Effector memory CD4-positive, alpha-beta T cell (primary cell): Measurements from ENCODE around the gene PGC.

ENCODE experiments used
- DNase-seq, 3 donors: peaks; one replicate each; pipeline ENCODE4 v3.0.0-alpha.2; 2020
- H3K27ac ChIP-seq: 2 replicates; pipeline ENCODE4 v1.7.0; 2013; ENCODE audit warnings: mild to moderate bottlenecking, low read length, moderate library complexity; ENCODE audit not compliant: insufficient read depth, poor library complexity, severe bottlenecking
- H3K27me3 ChIP-seq: replicated peaks from 2 replicates; pipeline ENCODE4 v1.7.0; 2013; ENCODE audit warnings: mild to moderate bottlenecking, low read length; ENCODE audit not compliant: insufficient read depth, control insufficient read depth, poor library complexity, severe bottlenecking
- H3K36me3 ChIP-seq: 2 replicates; pipeline ENCODE4 v1.7.0; 2013; ENCODE audit warnings: mild to moderate bottlenecking, low read length, moderate library complexity; ENCODE audit not compliant: control insufficient read depth, insufficient read depth
- H3K4me1 ChIP-seq: 2 replicates; pipeline ENCODE4 v1.7.0; 2013; ENCODE audit warnings: low read length, mild to moderate bottlenecking; ENCODE audit not compliant: control insufficient read depth, insufficient read depth, poor library complexity, severe bottlenecking
- H3K4me3 ChIP-seq: 2 replicates; pipeline ENCODE4 v1.7.0; 2013; ENCODE audit warnings: low read length, low read depth, mild to moderate bottlenecking; ENCODE audit not compliant: insufficient read depth, poor library complexity, severe bottlenecking
- H3K9me3 ChIP-seq: 2 replicates; pipeline ENCODE4 v1.7.0; 2013; ENCODE audit warnings: mild to moderate bottlenecking, low read length, moderate library complexity; ENCODE audit not compliant: control insufficient read depth

Gene PGC

DNA sequence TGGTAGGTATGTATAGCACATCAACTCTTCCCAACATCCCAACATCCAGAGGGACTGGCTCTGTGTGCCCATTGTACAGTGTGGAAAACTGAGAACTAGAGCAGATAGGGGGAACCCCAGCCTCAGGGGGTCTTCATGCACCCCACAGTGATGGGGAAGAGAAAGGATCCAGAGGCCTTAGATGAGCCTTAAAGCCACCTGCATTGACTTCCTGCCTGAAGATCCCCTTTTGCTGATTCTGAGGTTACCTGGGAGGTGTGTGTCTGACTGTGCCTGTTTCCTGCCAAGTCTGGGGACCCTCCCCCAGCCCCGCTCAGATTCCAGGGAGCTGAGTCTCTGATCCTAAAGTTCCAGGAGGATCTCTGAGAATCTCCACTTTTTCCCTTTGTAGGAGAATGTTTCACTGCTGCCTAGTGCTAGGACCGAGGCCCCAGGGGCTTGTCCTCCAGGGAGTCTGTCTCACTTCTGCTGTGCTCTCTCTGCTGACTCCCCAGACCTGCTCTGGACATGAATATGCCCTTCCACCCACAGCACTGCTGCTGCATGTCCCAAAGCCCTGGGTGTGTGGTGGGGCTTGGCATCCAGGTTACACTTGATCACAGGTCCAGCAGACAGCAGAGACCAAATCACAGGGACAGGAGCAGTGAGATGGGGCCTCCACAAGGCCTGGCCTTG lies 12.8 kb upstream of the PGC start:
- no peak overlapping the region for H3K4me3 ChIP-seq
- H3K36me3 ChIP-seq = no peaks in the 10 kb centered on the region
- no peaks in the 10 kb centered on the region for H3K27me3 ChIP-seq
- DNase-seq = no peak
- H3K4me1 ChIP-seq = no peaks in the 10 kb centered on the region
- H3K9me3 ChIP-seq = no peaks in the 10 kb centered on the region
- no peak overlapping the region for H3K27ac ChIP-seq

- Histone ChIP-seq H3K4me1 (no peaks in the 10 kb centered on the region), H3K9me3 (no peaks in the 10 kb centered on the region), H3K36me3 (no peaks in the 10 kb centered on the region), H3K27ac (no peak overlapping the region), H3K4me3 (no peak overlapping the region), H3K27me3 (no peaks in the 10 kb centered on the region)
- no peak for DNase-seq
These were observed 12.1 kb upstream of the PGC start for GRCh38 chr6:41759106-41759904.

GRCh38 chr6:41758641-41759035 lies 11.4 kb upstream of the PGC start:
- no peak for DNase-seq
- no peaks in the 10 kb centered on the region for H3K4me1 ChIP-seq
- no peak overlapping the region for H3K4me3 ChIP-seq
- H3K27me3 ChIP-seq = no peaks in the 10 kb centered on the region
- H3K27ac ChIP-seq = no peak overlapping the region
- H3K36me3 ChIP-seq = no peaks in the 10 kb centered on the region
- no peaks in the 10 kb centered on the region for H3K9me3 ChIP-seq

DNA sequence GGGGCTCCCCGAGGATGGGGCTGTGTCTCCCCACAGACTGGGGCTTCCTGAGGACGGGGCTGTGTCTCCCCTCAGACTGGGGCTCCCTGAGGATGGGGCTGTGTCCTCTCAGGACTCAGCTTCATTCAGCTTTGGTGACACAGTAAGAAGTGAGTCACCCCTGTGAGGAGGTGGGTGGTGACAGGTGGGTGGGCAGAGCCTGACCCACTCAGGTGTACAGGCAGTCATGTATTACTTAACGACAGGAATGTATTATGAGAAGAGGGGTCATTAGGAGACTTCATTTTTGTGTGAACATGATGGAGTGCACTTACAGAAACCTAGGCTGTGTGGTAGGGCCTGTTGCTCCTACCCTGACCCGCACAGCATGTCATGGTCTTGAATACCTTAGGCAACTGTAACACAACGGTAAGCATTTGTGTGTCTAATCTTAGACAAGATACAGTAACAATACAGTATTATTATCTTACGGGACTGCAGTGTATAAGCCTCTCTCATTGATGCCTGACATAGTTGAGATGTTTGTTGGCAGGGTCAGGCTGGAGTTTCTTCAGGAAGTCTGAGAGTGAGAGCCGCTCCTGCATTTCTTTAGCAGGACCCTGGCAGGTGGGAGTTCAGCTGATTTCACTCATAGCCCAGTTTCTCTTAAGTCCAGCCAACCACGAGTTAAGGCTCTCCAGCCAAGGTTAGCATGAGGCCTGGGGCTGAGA lies 10.9 kb upstream of the PGC start:
- DNase-seq = no peak
- H3K4me3 ChIP-seq = no peak overlapping the region
- H3K9me3 ChIP-seq = no peaks in the 10 kb centered on the region
- no peaks in the 10 kb centered on the region for H3K36me3 ChIP-seq
- no peak overlapping the region for H3K27ac ChIP-seq
- H3K4me1 ChIP-seq = no peaks in the 10 kb centered on the region
- no peaks in the 10 kb centered on the region for H3K27me3 ChIP-seq

GRCh38 chr6:41757271-41757670 lies 10.1 kb upstream of the PGC start:
- no peaks in the 10 kb centered on the region for H3K27me3 ChIP-seq
- no peak overlapping the region for H3K4me3 ChIP-seq
- no peaks in the 10 kb centered on the region for H3K9me3 ChIP-seq
- no peaks in the 10 kb centered on the region for H3K36me3 ChIP-seq
- no peak for DNase-seq
- no peak overlapping the region for H3K27ac ChIP-seq
- no peaks in the 10 kb centered on the region for H3K4me1 ChIP-seq

DNA sequence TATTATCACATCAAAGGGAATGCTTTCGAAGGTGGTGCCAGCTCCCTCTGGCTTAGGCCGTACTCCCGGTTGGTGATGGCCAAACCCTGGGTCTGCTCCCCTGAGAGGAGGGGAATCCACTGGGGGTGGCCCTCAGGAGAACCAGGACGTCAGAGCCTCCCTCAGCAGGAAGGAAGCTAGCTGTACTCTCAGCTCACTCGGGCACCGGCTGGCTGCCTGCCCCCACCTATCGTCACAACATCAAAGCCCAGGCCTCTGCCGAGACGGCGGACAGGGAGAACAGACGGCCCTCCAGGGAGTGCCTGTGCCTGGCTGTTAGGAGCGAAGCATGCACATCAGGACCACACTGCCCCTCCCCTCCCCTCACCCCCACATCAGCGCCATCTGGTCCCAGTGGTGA lies 9.2 kb upstream of the PGC start:
- DNase-seq = no peak
- Histone ChIP-seq H3K36me3 (no peaks in the 10 kb centered on the region), H3K4me1 (no peaks in the 10 kb centered on the region), H3K27ac (no peak overlapping the region), H3K4me3 (no peak overlapping the region), H3K9me3 (no peaks in the 10 kb centered on the region), H3K27me3 (no peaks in the 10 kb centered on the region)

- H3K4me1 ChIP-seq = no peaks in the 10 kb centered on the region
- DNase-seq = no peak
- no peaks in the 10 kb centered on the region for H3K9me3 ChIP-seq
- no peak overlapping the region for H3K27ac ChIP-seq
- H3K36me3 ChIP-seq = no peaks in the 10 kb centered on the region
- H3K27me3 ChIP-seq = no peaks in the 10 kb centered on the region
- no peak overlapping the region for H3K4me3 ChIP-seq
These were observed 8.7 kb upstream of the PGC start for GRCh38 chr6:41755895-41756294.

DNA sequence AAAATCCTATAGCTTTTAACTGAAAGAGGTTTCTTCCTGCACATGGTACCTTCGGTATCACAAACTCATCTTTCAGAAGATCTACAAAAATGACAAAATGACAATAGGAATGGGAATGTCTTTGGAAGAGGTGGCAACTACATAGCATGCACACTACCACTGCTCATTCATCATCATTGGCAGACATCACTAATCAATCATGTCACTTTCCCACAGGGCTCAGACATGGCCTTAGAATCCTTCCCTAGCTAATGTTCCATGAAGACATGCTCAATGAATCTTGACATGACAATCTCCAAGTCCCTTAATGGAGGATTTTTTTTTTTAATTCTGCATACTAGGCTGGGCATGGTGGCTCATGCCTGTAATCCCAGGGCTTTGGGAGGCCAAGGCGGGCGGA lies 3.2 kb upstream of the PGC start:
- H3K27me3 ChIP-seq = no peaks in the 10 kb centered on the region
- no peaks in the 10 kb centered on the region for H3K36me3 ChIP-seq
- DNase-seq = no peak
- no peak overlapping the region for H3K27ac ChIP-seq
- H3K9me3 ChIP-seq = no peaks in the 10 kb centered on the region
- H3K4me1 ChIP-seq = no peaks in the 10 kb centered on the region
- H3K4me3 ChIP-seq = no peak overlapping the region

- no peak overlapping the region for H3K27ac ChIP-seq
- no peak for DNase-seq
- no peaks in the 10 kb centered on the region for H3K9me3 ChIP-seq
- no peaks in the 10 kb centered on the region for H3K27me3 ChIP-seq
- no peaks in the 10 kb centered on the region for H3K4me1 ChIP-seq
- H3K36me3 ChIP-seq = no peaks in the 10 kb centered on the region
- no peak overlapping the region for H3K4me3 ChIP-seq
These were observed 1.3 kb upstream of the PGC start for GRCh38 chr6:41748542-41748941.

GRCh38 chr6:41748102-41748477 lies 893 bp upstream of the PGC start:
- Histone ChIP-seq H3K27ac (no peak overlapping the region), H3K36me3 (no peaks in the 10 kb centered on the region), H3K4me1 (no peaks in the 10 kb centered on the region), H3K9me3 (no peaks in the 10 kb centered on the region), H3K27me3 (no peaks in the 10 kb centered on the region), H3K4me3 (no peak overlapping the region)
- no peak for DNase-seq
